ENCODE measurements around the gene BACE1-AS. TPM values are rescaled to one million over a fixed set of nuclear protein-coding genes. Genes with fewer than 3 reads are reported as not detected.
"Not testable (repeated sequence)": the region's sequence is repeated elsewhere in the genome, so short reads cannot be mapped to it uniquely, and the experiment has no call there.

BACE1-AS gene
- polyA plus RNA-seq, 4 donors = 13.9 to 26.6 (median 19.2) TPM

GRCh38 chr11:117316197-117316961 lies 25.2 kb downstream of the BACE1-AS start, which contains the start of gene BACE1:
TSS of gene BACE1 (minus strand) at chr11:117316256. CDS start at chr11:117315795, 461 bp downstream.
- DNase-seq (ENCODE audit: low read depth in 4 of 4, low spot score in 2 of 4) = peak; percentile 55 to 83 (median 64)

- DNase-seq (ENCODE audit: low read depth in 4 of 4, low spot score in 2 of 4) = no peak
Observed at GRCh38 chr11:117318738-117319137, 27.6 kb downstream of the BACE1-AS start.

GRCh38 chr11:117319214-117319840 lies 28.2 kb downstream of the BACE1-AS start:
- DNase-seq (ENCODE audit: low read depth in 4 of 4, low spot score in 2 of 4) = no peak

- not testable (repeated sequence) for DNase-seq (ENCODE audit: low read depth in 4 of 4, low spot score in 2 of 4)
Observed at GRCh38 chr11:117327255-117327566, 36.1 kb downstream of the BACE1-AS start.

- peak; percentile 81 to 91 (median 88) for DNase-seq (ENCODE audit: low read depth in 4 of 4, low spot score in 2 of 4)
Observed at GRCh38 chr11:117327567-117328374, 36.6 kb downstream of the BACE1-AS start, which contains the start of gene CEP164. TSS of gene CEP164 (plus strand) at chr11:117327854. CDS start at chr11:117338587, 10,733 bp downstream.

GRCh38 chr11:117328375-117329010 lies 37.3 kb downstream of the BACE1-AS start:
- DNase-seq (ENCODE audit: low read depth in 4 of 4, low spot score in 2 of 4) = no peak

GRCh38 chr11:117332843-117333242 lies 41.7 kb downstream of the BACE1-AS start:
- DNase-seq (ENCODE audit: low read depth in 4 of 4, low spot score in 2 of 4) = no peak

GRCh38 chr11:117333917-117334316 lies 42.8 kb downstream of the BACE1-AS start:
- DNase-seq (ENCODE audit: low read depth in 4 of 4, low spot score in 2 of 4) = no peak

- no peak for DNase-seq (ENCODE audit: low read depth in 4 of 4, low spot score in 2 of 4)
Observed at GRCh38 chr11:117334896-117335295, 43.8 kb downstream of the BACE1-AS start.

- no peak for DNase-seq (ENCODE audit: low read depth in 4 of 4, low spot score in 2 of 4)
Observed at GRCh38 chr11:117335399-117335798, 44.3 kb downstream of the BACE1-AS start.

- no peak for DNase-seq (ENCODE audit: low read depth in 4 of 4, low spot score in 2 of 4)
Observed at GRCh38 chr11:117337076-117337475, 45.9 kb downstream of the BACE1-AS start.

Other genes starting within 250 kb of the BACE1-AS start
- 10 to 100 TPM; 26.1 to 50.9 (median 35.8) TPM for gene SIK3, start 192.9 kb upstream of the BACE1-AS start, polyA plus RNA-seq (ENCODE audit: insufficient read length in 4 of 4)
- gene PAFAH1B2, start 147.1 kb upstream of the BACE1-AS start, polyA plus RNA-seq (ENCODE audit: insufficient read length in 4 of 4) = 10 to 100 TPM; 71.3 to 77.8 (median 73.8) TPM
- 10 to 100 TPM; 36.9 to 56.2 (median 44.1) TPM for gene SIDT2, start 112.6 kb upstream of the BACE1-AS start, polyA plus RNA-seq (ENCODE audit: insufficient read length in 4 of 4)
- 100 to 1,000 TPM; 133 to 170 (median 142) TPM for gene TAGLN, start 92.0 kb upstream of the BACE1-AS start, polyA plus RNA-seq (ENCODE audit: insufficient read length in 4 of 4)
- gene PCSK7, start 59.3 kb upstream of the BACE1-AS start, polyA plus RNA-seq (ENCODE audit: insufficient read length in 4 of 4) = 10 to 100 TPM; 18.5 to 40.5 (median 29.3) TPM
- 10 to 100 TPM; 24.5 to 36.7 (median 32.9) TPM for gene RNF214, start 58.7 kb upstream of the BACE1-AS start, polyA plus RNA-seq (ENCODE audit: insufficient read length in 4 of 4)
- gene BACE1, start 24.9 kb downstream of the BACE1-AS start, polyA plus RNA-seq (ENCODE audit: insufficient read length in 4 of 4) = 10 to 100 TPM; 52.1 to 64.7 (median 59.3) TPM
- 10 to 100 TPM; 18.1 to 43.4 (median 31.2) TPM for gene CEP164, start 36.5 kb downstream of the BACE1-AS start, polyA plus RNA-seq (ENCODE audit: insufficient read length in 4 of 4)

Data from left renal cortex interstitium (tissue), 4 donors.